Measurements from ENCODE around the gene DCLRE1C.
A peak's percentile ranks its signal among the peaks of the same experiment; 100 is the strongest.
"Not testable (repeated sequence)": the region's sequence is repeated elsewhere in the genome, so short reads cannot be mapped to it uniquely, and the experiment has no call there.

The DCLRE1C gene

DNA sequence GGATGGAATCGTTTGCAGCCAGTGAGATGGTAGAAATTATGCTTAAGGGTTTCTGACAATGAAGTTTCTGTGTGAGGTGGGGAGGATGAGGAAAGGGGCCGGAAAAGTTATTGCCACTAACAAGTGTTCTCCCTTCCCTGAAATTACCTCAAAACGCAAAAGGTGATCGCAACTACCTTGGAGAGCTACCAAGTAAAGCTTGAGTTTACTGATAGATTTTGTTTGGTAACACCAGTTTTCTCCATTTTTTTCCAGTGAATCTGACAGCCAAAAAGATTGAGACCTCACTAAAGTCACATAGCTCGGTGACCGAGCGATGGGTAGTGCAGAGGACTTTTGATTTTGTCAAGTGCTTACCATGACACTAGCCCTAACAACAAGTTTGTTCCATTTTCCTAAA, 73.7 kb downstream of the DCLRE1C start:
- DNase-seq (ENCODE audit: low read depth): no peak

DNA sequence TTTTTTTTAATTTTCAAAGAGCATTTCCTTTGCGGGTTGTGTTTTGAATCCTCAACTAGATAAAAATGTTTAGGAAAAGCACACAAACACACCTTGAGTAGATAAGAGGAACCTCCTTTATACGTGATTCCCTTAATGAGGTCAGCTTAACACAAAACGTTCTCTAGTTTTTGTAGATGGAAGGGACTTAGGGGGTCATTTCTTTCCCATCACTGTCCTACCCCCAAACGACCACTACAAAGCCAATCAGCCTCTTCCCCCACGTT, 74.0 kb downstream of the DCLRE1C start:
- DNase-seq (ENCODE audit: low read depth): no peak

DNA sequence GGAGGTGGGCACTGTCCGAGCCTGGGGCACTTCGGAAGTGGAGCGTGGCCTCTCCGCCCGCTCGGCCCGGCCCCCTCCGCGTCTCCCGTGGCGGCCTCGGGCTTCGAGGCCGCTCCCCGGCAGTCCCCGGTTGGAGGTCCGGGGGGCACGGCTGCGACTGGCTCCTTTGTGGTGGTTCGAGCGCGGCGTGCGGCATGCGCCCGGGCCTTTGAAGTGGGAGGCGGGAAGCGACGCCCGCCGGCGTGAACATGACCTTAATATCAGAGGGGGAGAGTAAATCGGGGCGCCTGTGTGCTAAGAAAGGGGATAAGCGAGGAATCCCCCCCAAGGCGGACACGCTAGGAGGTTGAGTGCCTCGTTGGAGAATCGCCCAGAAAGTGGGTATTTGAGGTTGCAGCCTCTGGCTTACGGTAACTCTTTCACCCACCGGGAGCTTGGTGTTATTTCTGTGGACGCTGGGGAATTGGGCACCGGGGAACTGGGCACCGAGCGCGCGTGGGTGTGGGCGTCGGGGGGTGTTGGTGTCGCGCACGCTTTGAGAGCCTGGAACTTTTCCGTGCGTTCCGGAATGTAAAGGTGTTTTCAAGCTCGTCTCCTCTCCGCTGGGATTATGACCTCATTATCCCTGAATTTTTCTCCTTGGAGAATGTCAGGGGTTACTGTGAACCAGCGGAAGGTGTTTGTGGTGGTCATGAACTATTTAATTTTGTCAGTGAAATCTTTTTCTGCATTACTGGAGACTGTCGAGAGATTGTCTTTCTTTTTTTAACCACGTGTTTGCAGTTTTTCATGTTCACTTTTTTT, 74.6 kb downstream of the DCLRE1C start:
- peak; percentile 13 for DNase-seq (ENCODE audit: low read depth)

DNA sequence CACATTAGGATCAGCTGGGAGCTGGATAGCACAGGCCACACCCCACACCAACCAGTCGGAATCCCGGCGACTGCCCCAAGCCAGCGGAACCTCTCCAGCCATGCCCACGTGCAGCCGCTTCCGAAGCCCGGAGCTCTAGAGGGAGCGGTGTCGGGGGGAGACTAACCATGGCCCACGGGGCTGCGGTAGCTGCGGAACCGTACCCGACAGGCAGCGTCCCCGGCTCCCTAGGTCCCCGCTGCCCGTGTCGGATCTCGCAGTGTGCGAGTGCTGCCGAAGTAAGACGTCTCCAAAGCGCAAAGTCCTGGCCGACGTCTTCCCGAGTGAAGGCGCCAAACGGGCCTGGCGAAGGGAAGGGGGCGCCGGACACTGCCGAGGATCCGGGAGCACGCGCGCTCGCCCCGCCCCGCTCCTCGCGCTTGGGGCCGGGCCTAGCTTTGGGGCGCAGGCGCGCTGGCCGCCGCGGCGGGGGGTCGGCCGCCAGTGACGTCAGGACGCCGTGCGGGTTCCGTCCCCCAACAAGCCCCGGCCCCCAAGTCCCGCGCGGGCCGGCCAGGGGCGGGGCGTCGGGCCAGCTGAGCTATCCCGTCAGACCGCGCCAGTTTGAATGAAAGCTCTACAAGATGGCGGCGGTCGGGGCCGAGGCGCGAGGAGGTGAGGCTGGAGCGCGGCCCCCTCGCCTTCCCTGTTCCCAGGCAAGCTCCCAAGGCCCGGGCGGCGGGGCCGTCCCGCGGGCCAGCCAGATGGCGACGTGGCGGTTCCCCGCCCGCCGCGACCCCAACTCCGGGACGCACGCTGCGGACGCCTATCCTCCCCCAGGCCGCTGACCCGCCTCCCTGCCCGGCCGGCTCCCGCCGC, 75.4 kb downstream of the DCLRE1C start, which contains the start of gene SUV39H2:
TSS of gene SUV39H2 (plus strand) at position 601 of the 858 bp plus-strand sequence. CDS start at position 624, 23 bp downstream.
- peak; percentile 94 for DNase-seq (ENCODE audit: low read depth)

DNA sequence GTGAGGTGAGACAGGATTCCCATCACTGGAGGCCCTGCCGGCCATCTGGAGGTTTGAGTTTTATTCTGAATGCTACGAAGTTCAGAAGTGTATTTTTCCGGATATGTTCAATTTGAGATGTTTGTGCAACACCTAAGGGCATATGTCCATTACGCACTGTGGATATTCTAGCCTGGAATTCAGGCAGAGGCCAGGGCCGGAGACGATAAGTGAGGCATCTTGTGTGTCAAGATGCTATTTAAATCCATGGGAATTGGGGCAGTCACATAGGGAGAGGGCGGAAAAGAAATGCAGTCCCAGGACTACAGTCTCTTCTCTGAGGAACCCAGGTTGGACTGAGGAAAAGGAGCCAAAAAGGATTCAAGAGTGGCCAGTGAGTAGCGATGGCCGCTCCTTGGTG, 77.1 kb downstream of the DCLRE1C start:
- DNase-seq (ENCODE audit: low read depth): no peak

DNA sequence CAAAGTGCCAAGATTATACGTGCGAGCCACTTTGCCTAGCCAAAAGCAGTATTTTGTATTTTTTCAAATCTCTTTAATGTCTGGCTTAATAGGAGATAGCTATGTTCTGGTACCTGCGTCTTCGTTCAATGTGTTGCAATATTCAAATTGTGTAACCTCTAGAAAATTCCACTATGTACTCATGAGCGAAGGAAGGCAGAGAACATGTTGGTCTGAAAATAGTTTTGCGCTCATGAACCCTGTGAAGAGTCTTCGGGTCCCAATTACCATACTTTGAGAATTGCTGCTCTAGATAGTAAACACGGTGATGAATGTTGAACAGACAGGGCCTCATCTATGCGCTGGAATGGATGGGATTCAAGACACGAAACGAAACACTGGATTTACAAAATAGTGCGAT, 78.0 kb downstream of the DCLRE1C start:
- no peak for DNase-seq (ENCODE audit: low read depth)

DNA sequence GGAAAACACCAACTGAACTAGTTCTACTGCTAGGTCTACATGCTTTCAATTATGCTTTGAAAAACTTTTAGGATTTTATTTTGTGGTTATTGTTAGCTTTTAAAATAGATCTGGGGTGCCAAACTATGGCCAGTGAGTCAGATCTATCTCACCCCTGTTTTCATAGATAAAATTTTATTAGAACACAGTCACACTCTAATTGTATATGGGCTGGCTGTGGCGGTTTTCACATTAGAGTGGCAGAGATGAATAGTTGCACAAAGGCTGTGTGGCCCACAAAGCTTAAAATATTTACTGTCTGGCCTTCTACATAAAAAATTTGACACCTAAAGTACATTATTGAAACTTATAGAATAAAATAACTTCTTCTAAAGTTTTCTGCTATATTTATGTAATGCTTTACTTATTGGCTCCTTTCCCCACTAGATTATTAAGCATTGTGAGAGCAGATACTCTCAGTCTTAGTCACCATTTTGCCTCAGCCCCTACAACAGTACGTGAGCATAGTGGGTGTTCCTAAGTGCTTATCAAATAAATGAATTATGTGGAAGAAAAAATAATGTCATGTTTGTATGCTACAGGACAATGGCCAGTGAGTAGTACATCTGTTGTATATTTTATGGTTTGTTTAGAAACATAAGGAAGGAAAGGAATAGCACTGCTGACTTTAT, 80.7 kb downstream of the DCLRE1C start:
- DNase-seq (ENCODE audit: low read depth): no peak

DNA sequence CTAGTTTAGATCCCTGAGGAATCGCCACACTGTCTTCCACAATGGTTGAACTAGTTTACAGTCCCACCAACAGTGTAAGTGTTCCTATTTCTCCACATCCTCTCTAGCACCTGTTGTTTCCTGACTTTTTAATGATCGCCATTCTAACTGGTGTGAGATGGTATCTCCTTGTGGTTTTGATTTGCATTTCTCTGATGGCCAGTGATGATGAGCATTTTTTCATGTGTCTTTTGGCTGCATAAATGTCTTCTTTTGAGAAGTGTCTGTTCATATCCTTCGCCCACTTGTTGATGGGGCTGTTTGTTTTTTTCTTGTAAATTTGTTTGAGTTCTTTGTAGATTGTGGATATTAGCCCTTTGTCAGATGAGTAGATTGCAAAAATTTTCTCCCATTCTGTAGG, 89.0 kb downstream of the DCLRE1C start:
- not testable (repeated sequence) for DNase-seq (ENCODE audit: low read depth)

DNA sequence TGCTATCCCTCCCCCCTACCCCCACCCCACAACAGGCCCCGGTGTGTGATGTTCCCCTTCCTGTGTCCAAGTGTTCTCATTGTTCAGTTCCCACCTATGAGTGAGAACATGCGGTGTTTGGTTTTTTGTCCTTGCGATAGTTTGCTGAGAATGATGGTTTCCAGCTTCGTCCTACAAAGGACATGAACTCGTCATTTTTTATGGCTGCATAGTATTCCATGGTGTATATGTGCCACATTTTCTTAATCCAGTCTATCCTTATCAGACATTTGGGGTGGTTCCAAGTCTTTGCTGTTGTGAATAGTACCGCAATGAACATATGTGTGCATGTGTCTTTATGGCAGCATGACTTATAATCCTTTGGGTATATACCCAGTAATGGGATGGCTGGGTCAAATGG, 89.4 kb downstream of the DCLRE1C start:
- not testable (repeated sequence) for DNase-seq (ENCODE audit: low read depth)

DNA sequence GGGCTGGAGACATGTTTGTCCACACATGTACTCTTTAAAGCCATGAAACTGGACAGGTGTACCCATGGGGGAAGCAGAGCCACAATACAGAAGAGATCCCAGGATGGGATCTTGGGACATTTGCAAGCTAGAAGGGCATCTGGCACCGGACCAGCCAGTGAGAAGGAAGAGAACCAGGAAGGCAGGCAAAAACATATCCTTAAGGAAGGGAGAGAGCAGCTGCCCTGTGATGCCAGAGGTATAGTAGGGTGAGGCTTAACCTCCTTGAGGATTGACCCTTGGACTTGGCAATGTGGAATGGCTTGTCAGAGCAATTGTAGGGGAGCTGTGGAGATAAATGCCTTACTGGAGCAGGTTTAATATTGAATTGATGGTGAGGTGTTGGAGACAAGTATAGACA, 93.1 kb downstream of the DCLRE1C start:
- no peak for DNase-seq (ENCODE audit: low read depth)

DNA sequence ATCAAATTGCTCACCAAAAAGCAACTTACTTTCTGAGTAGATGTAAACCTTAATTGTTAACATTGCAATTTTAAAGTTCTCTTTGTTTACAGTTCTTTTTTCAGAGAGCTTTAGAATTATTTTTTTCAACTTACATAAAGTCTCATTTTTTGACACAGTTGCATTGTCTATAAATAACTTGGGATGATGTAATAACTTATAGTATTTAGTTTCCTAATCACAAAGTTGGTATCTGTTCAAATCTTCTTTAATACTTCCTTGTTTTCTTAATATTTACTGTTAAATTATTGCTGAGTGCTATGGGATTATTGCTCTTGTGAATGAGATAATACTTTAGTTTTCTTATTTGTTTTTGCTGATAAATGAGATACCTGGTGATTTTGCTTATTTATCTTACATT, 94.1 kb downstream of the DCLRE1C start:
- no peak for DNase-seq (ENCODE audit: low read depth)

DNA sequence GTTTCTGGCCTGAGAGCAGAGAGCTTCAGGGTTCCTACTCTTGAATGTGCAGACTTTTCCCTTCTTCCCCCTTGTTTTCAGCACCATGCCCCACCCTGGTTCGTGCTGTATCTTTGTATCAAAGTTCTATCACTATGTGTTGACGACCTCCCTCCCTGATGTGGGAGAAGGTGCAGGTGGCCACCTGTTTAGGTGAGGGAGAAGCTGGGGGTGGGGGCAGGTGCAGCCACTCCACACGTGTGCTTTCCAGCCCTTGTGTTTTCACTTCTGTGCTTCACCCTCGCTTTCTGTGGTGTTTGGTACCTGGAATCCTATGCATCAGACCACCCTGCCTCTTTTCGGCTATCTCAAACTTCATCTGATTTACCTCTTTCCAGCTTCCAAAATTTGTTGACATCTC, 94.9 kb downstream of the DCLRE1C start:
- DNase-seq (ENCODE audit: low read depth): no peak

DNA sequence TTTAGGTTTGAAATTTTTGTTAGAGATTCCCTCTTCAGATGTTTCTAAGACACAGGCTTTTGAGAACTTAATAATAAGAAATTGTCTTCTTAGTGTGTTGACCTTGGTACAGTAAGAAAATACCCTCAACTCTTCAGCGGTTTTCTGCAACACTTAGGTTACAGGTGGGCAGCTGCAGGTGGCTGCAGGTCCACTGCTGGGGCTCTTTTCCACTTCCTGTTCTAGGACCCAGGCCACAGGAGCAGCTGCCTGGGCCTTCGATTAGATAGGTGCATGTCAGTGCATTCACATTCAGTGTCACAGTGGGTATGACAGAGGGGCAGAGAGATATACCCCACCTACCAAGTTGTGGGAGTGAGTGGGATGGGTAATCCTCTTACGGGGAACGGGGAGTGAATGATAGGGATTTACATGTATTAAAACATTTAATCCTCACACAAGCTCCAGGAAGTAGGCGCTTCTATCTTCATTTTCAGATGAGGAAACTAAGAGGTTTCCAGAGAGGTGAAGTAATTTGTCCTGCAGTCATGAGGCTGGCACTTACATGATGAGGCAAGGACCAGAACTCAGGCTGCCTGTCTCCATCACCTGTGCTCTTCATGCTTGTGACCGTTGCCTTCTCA, 95.4 kb downstream of the DCLRE1C start:
- no peak for DNase-seq (ENCODE audit: low read depth)

DNA sequence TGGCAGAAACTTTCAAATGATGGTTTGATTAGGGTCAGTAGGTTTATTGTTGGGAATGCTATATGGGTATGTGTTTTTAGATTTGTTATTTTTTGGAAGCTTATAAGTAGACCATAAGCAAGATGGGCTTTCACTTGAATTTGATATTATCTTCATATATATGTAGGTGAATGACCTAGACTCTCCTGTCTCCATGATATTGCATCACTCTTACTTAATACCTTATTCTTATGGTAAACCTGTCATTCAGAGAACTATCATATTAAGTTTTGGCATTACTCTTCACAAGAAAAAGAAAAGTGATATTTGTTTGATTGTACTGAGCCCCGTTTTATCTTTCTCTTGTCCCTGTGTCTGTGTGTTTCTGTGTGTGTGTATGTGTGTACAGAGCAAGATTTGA, 98.4 kb downstream of the DCLRE1C start:
- no peak for DNase-seq (ENCODE audit: low read depth)

DNA sequence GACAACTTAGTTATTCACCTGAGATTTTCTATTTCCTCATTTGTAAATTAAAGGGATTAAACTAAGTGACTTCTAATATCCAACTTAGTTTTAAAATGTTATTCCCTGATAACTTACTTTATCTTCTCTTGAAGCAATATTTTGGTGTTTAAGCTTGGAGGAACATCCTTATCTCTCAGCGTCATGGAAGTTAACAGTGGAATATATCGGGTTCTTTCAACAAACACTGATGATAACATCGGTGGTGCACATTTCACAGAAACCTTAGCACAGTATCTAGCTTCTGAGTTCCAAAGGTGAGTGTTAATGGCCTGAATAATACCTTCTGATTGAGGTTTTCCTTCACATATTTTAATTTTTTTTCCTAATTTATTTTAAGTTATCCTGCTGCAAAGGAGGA, 101.7 kb downstream of the DCLRE1C start:
- DNase-seq (ENCODE audit: low read depth): no peak
